ENCODE results near the gene TJP1. TPM values are rescaled to one million over a fixed set of nuclear protein-coding genes. Genes with fewer than 3 reads are reported as not detected.

The TJP1 gene
- total RNA-seq, 4 donors from 2014 or later: 45.4 to 112 (median 88.3) TPM

- H3K4me1 ChIP-seq: no peaks in the 10 kb centered on the region
- no peak overlapping the region for H3K4me3 ChIP-seq
- TF ChIP-seq POLR2A (IDR thresholded peaks at IDR 0.05) (no peak), CTCF (IDR thresholded peaks at IDR 0.05) (no peak)
- no peak overlapping the region for H3K27ac ChIP-seq
- H3K27me3 ChIP-seq: no peaks in the 10 kb centered on the region
- H3K9me3 ChIP-seq: no peaks in the 10 kb centered on the region
- H3K36me3 ChIP-seq: peaks cover 0 to 67% (median 0%) of the 10 kb centered on the region in 3 donors
- no peak for DNase-seq
Observed at GRCh38 chr15:29711531-29711930, 110.7 kb downstream of the TJP1 start.

- Histone ChIP-seq H3K4me1 (no peaks in the 10 kb centered on the region), H3K9me3 (no peaks in the 10 kb centered on the region), H3K27ac (no peak overlapping the region), H3K4me3 (no peak overlapping the region), H3K36me3 (peaks cover 0 to 79% (median 0%) of the 10 kb centered on the region in 3 donors), H3K27me3 (no peaks in the 10 kb centered on the region)
- TF ChIP-seq CTCF (IDR thresholded peaks at IDR 0.05): no peak
- no peak for TF ChIP-seq POLR2A (IDR thresholded peaks at IDR 0.05)
- no peak for DNase-seq
Observed at GRCh38 chr15:29708519-29708918, 113.7 kb downstream of the TJP1 start.

GRCh38 chr15:29704950-29705597, 117.2 kb downstream of the TJP1 start:
- TF ChIP-seq POLR2A (IDR thresholded peaks at IDR 0.05): no peak
- no peak for TF ChIP-seq CTCF (IDR thresholded peaks at IDR 0.05)
- H3K4me3 ChIP-seq: no peak overlapping the region
- no peak overlapping the region for H3K27ac ChIP-seq
- H3K27me3 ChIP-seq: no peaks in the 10 kb centered on the region
- no peak for DNase-seq
- H3K4me1 ChIP-seq: no peaks in the 10 kb centered on the region
- H3K36me3 ChIP-seq: peaks cover 0 to 84% (median 0%) of the 10 kb centered on the region in 3 donors
- no peaks in the 10 kb centered on the region for H3K9me3 ChIP-seq

GRCh38 chr15:29701151-29701550, 121.1 kb downstream of the TJP1 start:
- H3K36me3 ChIP-seq: peaks cover 0 to 51% (median 0%) of the 10 kb centered on the region in 3 donors
- H3K9me3 ChIP-seq: no peaks in the 10 kb centered on the region
- TF ChIP-seq CTCF (IDR thresholded peaks at IDR 0.05): no peak
- no peak for TF ChIP-seq POLR2A (IDR thresholded peaks at IDR 0.05)
- no peaks in the 10 kb centered on the region for H3K4me1 ChIP-seq
- no peak overlapping the region for H3K27ac ChIP-seq
- H3K27me3 ChIP-seq: no peaks in the 10 kb centered on the region
- DNase-seq: no peak
- H3K4me3 ChIP-seq: no peak overlapping the region

GRCh38 chr15:29700296-29700695, 122.0 kb downstream of the TJP1 start:
- peaks cover 0 to 42% (median 0%) of the 10 kb centered on the region in 3 donors for H3K36me3 ChIP-seq

More at GRCh38 chr15:29700296-29700695, 122.0 kb downstream of the TJP1 start:
- H3K27me3 ChIP-seq: no peaks in the 10 kb centered on the region
- H3K9me3 ChIP-seq: no peaks in the 10 kb centered on the region
- no peak for DNase-seq
- H3K4me3 ChIP-seq: no peak overlapping the region
- no peak overlapping the region for H3K27ac ChIP-seq
- TF ChIP-seq CTCF (IDR thresholded peaks at IDR 0.05) (no peak), POLR2A (IDR thresholded peaks at IDR 0.05) (no peak)
- H3K4me1 ChIP-seq: no peaks in the 10 kb centered on the region
